Esophagus muscularis mucosa (tissue), 3 donors: ENCODE data around the gene XRCC3.

Experiments used
- POLR2AphosphoS5 ChIP-seq, 2 donors: sonication (generic); formaldehyde crosslinking; IDR thresholded peaks; one replicate each; pipeline ENCODE4 v1.6.1; 2017; ENCODE audit warnings: antibody characterized with exemption in 2 of 2
- TF ChIP-seq, protein P1 (sequence below), 3 experiments: fragments of 200-600 bp in 2 of 3; fragments of 450-650 bp in 1 of 3; sonication (generic) in 2 of 3; IDR thresholded peaks; one replicate each; pipeline ENCODE4 v1.5.1; 2017 to 2019; ENCODE audit warnings: antibody characterized with exemption in 3 of 3, mild to moderate bottlenecking in 2 of 3, moderate library complexity in 1 of 3

DNA sequence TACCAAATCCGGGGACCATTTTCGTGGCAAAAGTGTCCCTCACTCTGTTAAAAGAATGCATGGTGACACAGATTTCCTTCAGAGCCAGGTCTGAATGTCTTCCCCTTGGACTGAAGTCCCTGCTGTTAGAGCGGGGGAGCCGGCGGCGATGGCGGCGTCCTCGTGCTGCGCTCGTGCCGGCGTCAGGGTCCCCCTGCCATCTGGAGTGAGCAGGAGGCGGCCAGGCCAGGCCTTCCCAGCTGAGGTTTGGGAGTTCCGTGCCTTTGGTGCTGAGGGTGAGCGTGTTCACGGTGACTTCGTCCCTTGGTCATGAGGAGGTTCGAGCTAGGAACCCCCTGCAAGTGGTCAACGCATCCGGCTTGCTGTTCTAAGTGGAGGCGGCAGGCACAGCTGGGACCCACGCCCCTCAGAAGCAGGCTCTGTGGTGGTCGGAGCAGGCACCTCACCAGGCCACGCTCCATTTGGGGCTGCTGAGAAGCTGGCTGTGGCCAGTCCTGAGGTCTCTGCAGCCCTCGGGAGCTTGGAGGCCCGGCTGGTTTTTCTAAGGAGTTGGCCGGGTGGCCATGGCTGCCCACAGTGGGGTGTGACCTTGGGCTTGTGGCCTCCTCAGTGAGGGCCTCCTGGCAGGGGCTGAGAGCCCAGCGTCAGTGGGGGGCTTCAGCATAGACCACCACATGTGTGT is 9.9 kb upstream of the XRCC3 start:
- no peak for TF ChIP-seq POLR2AphosphoS5 (IDR thresholded peaks at IDR 0.05)
- TF ChIP-seq, protein P1, sequence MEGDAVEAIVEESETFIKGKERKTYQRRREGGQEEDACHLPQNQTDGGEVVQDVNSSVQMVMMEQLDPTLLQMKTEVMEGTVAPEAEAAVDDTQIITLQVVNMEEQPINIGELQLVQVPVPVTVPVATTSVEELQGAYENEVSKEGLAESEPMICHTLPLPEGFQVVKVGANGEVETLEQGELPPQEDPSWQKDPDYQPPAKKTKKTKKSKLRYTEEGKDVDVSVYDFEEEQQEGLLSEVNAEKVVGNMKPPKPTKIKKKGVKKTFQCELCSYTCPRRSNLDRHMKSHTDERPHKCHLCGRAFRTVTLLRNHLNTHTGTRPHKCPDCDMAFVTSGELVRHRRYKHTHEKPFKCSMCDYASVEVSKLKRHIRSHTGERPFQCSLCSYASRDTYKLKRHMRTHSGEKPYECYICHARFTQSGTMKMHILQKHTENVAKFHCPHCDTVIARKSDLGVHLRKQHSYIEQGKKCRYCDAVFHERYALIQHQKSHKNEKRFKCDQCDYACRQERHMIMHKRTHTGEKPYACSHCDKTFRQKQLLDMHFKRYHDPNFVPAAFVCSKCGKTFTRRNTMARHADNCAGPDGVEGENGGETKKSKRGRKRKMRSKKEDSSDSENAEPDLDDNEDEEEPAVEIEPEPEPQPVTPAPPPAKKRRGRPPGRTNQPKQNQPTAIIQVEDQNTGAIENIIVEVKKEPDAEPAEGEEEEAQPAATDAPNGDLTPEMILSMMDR (IDR thresholded peaks at IDR 0.05): no peak
